Measurements from ENCODE around the gene ITGA3.

ITGA3 gene

GRCh38 chr17:50123649-50124349, 67.9 kb downstream of the ITGA3 start:
- ATAC-seq (ENCODE audit: low read depth), result 0 out of 3 replicates have a peak, but pooled peaks have one; percentile 7
- peaks cover 6% of the 10 kb centered on the region for H3K4me1 ChIP-seq (ENCODE audit: insufficient read depth, poor library complexity, severe bottlenecking)

GRCh38 chr17:50125420-50125997, 69.6 kb downstream of the ITGA3 start:
- DNase-seq (ENCODE audit: low spot score) (no peak), ATAC-seq (ENCODE audit: low read depth) (no peak)
- Histone ChIP-seq H3K36me3 (ENCODE audit: low read depth) (no peaks in the 10 kb centered on the region), H3K27ac (ENCODE audit: poor library complexity, severe bottlenecking) (no peak overlapping the region), H3K4me1 (ENCODE audit: insufficient read depth, poor library complexity, severe bottlenecking) (peaks cover 6% of the 10 kb centered on the region), H3K27me3 (ENCODE audit: insufficient read depth, poor library complexity, severe bottlenecking) (peaks cover 6% of the 10 kb centered on the region), H3K9me3 (ENCODE audit: severe bottlenecking) (no peaks in the 10 kb centered on the region), H3K4me3 (ENCODE audit: severe bottlenecking) (no peak overlapping the region)
- TF ChIP-seq, protein P1, sequence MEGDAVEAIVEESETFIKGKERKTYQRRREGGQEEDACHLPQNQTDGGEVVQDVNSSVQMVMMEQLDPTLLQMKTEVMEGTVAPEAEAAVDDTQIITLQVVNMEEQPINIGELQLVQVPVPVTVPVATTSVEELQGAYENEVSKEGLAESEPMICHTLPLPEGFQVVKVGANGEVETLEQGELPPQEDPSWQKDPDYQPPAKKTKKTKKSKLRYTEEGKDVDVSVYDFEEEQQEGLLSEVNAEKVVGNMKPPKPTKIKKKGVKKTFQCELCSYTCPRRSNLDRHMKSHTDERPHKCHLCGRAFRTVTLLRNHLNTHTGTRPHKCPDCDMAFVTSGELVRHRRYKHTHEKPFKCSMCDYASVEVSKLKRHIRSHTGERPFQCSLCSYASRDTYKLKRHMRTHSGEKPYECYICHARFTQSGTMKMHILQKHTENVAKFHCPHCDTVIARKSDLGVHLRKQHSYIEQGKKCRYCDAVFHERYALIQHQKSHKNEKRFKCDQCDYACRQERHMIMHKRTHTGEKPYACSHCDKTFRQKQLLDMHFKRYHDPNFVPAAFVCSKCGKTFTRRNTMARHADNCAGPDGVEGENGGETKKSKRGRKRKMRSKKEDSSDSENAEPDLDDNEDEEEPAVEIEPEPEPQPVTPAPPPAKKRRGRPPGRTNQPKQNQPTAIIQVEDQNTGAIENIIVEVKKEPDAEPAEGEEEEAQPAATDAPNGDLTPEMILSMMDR (IDR thresholded peaks at IDR 0.05; ENCODE audit: poor library complexity, severe bottlenecking), result no peak

More at GRCh38 chr17:50123649-50124349, 67.9 kb downstream of the ITGA3 start:
- peaks cover 4% of the 10 kb centered on the region for H3K27me3 ChIP-seq (ENCODE audit: insufficient read depth, poor library complexity, severe bottlenecking)
- TF ChIP-seq, protein P1 (IDR thresholded peaks at IDR 0.05; ENCODE audit: poor library complexity, severe bottlenecking), result no peak
- H3K4me3 ChIP-seq (ENCODE audit: severe bottlenecking), result no peak overlapping the region
- H3K9me3 ChIP-seq (ENCODE audit: severe bottlenecking), result no peaks in the 10 kb centered on the region
- H3K27ac ChIP-seq (ENCODE audit: poor library complexity, severe bottlenecking), result no peak overlapping the region
- no peaks in the 10 kb centered on the region for H3K36me3 ChIP-seq (ENCODE audit: low read depth)
- DNase-seq (ENCODE audit: low spot score), result no peak

DNA sequence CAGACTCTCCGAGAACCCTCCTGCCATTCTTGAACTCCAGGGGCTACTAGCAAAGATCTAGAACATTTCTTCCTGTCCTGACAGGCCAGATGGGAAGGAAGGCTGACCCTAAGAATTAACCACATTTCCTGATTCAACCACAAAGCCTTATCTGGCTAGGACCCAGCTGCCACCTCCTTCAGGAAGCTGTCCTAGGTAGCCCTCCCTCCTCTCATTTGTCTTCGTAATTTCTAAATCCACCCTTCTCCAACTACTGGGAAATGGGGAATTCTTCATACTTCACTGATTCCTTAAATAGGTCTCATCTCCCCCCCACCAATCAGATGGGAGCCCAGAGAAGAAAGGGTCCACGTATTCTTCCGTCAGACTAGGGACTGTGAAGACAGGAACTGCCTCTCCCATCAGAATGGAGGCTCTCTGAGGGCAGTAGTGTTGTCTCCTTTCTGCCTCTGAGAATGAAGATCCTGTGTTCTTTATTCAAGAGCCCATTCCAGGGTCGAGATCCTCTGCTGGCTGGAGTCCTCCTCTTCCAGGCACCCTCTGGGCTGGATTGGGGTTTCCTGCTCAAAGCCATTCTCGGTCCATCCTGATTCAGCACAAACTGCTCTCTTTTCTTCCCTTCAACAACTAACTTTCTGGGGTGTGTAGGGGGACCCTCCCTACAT, 71.9 kb downstream of the ITGA3 start:
- Histone ChIP-seq H3K27me3 (ENCODE audit: insufficient read depth, poor library complexity, severe bottlenecking) (peaks cover 6% of the 10 kb centered on the region), H3K9me3 (ENCODE audit: severe bottlenecking) (no peaks in the 10 kb centered on the region), H3K36me3 (ENCODE audit: low read depth) (no peaks in the 10 kb centered on the region), H3K4me3 (ENCODE audit: severe bottlenecking) (no peak overlapping the region), H3K4me1 (ENCODE audit: insufficient read depth, poor library complexity, severe bottlenecking) (peaks cover 6% of the 10 kb centered on the region), H3K27ac (ENCODE audit: poor library complexity, severe bottlenecking) (no peak overlapping the region)
- peak; percentile 34; the same call in 2 of the 3 replicates for ATAC-seq (ENCODE audit: low read depth)
- TF ChIP-seq, protein P1 (IDR thresholded peaks at IDR 0.05; ENCODE audit: poor library complexity, severe bottlenecking), result no peak
- DNase-seq (ENCODE audit: low spot score), result no peak

GRCh38 chr17:50128441-50129352, 72.8 kb downstream of the ITGA3 start:
- no peak overlapping the region for H3K27ac ChIP-seq (ENCODE audit: poor library complexity, severe bottlenecking)
- peaks cover 6% of the 10 kb centered on the region for H3K4me1 ChIP-seq (ENCODE audit: insufficient read depth, poor library complexity, severe bottlenecking)
- H3K9me3 ChIP-seq (ENCODE audit: severe bottlenecking), result no peaks in the 10 kb centered on the region
- no peak for ATAC-seq (ENCODE audit: low read depth)
- H3K4me3 ChIP-seq (ENCODE audit: severe bottlenecking), result no peak overlapping the region
- DNase-seq (ENCODE audit: low spot score), result no peak
- TF ChIP-seq, protein P1 (IDR thresholded peaks at IDR 0.05; ENCODE audit: poor library complexity, severe bottlenecking), result no peak
- H3K36me3 ChIP-seq (ENCODE audit: low read depth), result no peaks in the 10 kb centered on the region
- H3K27me3 ChIP-seq (ENCODE audit: insufficient read depth, poor library complexity, severe bottlenecking), result peaks cover 6% of the 10 kb centered on the region
